ENCODE results near the gene PREX1.

PREX1 gene

GRCh38 chr20:48629960-48630315 is 197.9 kb downstream of the PREX1 start:
- DNase-seq (ENCODE audit: low spot score): no peak
- ChIA-PET POLR2A (ENCODE audit: low non-redundant PET) (no interaction called here), CTCF (interaction anchor here (0.6 to 2.4 kb wide), 7 partner anchors 9 to 1039 kb away, joined by 3 to 20 read pairs (median 3); no protein-coding TSS in a partner anchor)

DNA sequence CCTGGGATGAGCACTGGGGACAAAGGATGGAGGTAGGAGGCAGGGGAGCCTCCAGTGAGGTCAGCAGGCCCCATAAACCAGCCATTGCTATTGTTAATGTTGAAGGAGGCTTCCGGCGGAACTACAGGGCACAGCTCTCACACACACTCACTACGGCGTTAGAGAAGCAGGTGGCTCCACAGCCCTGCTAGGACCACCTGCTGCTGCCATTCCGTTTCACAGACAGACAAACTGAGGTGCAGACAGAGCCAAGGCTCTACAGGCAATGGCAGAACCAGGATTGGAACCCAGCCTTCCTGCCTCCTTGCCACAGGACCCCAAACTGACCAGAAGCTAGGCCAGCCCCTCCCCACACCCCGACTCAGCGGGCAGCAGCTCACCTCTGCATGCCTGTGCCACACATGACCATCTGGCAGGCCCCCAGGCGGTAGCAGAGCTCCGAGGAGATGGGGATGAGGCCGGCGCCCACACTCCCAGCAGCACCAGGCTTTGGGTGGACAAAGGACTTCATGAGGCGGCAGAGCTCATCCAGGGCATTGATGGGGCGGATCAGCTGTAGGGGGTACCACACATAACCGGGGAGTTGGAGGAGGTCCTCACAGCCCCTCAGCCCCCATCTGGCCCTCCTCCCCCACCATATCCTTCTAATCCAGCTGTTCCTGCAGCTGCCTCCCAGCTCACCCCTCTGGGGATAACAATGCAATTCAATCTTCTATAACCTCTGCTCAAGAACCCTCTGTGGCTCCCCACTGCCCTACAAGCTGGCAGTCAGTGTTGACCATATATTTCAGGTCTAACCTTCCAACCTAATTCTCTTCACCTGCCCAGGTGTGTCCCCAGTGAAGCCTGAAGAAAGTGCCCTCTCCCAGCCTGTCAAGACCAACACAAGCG is 198.5 kb downstream of the PREX1 start:
- CTCF ChIA-PET: interaction anchor here (0.6 to 2.4 kb wide), 5 partner anchors 9 to 684 kb away, joined by 3 to 20 read pairs (median 4); no protein-coding TSS in a partner anchor
- DNase-seq (ENCODE audit: low spot score): no peak
- TF ChIP-seq, protein P1, sequence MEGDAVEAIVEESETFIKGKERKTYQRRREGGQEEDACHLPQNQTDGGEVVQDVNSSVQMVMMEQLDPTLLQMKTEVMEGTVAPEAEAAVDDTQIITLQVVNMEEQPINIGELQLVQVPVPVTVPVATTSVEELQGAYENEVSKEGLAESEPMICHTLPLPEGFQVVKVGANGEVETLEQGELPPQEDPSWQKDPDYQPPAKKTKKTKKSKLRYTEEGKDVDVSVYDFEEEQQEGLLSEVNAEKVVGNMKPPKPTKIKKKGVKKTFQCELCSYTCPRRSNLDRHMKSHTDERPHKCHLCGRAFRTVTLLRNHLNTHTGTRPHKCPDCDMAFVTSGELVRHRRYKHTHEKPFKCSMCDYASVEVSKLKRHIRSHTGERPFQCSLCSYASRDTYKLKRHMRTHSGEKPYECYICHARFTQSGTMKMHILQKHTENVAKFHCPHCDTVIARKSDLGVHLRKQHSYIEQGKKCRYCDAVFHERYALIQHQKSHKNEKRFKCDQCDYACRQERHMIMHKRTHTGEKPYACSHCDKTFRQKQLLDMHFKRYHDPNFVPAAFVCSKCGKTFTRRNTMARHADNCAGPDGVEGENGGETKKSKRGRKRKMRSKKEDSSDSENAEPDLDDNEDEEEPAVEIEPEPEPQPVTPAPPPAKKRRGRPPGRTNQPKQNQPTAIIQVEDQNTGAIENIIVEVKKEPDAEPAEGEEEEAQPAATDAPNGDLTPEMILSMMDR (conservative IDR thresholded peaks at IDR 0.05; ENCODE audit: low read depth): no peak
- POLR2A ChIA-PET (ENCODE audit: low non-redundant PET): no interaction called here
- H3K27ac ChIP-seq: no peak overlapping the region

More at GRCh38 chr20:48629960-48630315, 197.9 kb downstream of the PREX1 start:
- TF ChIP-seq, protein P1 (conservative IDR thresholded peaks at IDR 0.05; ENCODE audit: low read depth): no peak
- no peak overlapping the region for H3K27ac ChIP-seq

- DNase-seq (ENCODE audit: low spot score): no peak
These were observed 200.1 kb downstream of the PREX1 start for GRCh38 chr20:48627737-48628128.

GRCh38 chr20:48626938-48627736 is 200.7 kb downstream of the PREX1 start:
- DNase-seq (ENCODE audit: low spot score): no peak
- POLR2A ChIA-PET (ENCODE audit: low non-redundant PET): no interaction called here
- H3K27ac ChIP-seq: no peak overlapping the region
- TF ChIP-seq, protein P1 (conservative IDR thresholded peaks at IDR 0.05; ENCODE audit: low read depth): no peak
- CTCF ChIA-PET: interaction anchor here (0.6 to 1.5 kb wide), 5 partner anchors 9 to 632 kb away, joined by 3 to 6 read pairs (median 4); no protein-coding TSS in a partner anchor

More at GRCh38 chr20:48627737-48628128, 200.1 kb downstream of the PREX1 start:
- POLR2A ChIA-PET (ENCODE audit: low non-redundant PET): no interaction called here
- H3K27ac ChIP-seq: no peak overlapping the region
- CTCF ChIA-PET: interaction anchor here (0.7 to 1.5 kb wide), 2 partner anchors 8 to 267 kb away, joined by 4 to 6 read pairs; no protein-coding TSS in a partner anchor
- TF ChIP-seq, protein P1 (conservative IDR thresholded peaks at IDR 0.05; ENCODE audit: low read depth): no peak

DNA sequence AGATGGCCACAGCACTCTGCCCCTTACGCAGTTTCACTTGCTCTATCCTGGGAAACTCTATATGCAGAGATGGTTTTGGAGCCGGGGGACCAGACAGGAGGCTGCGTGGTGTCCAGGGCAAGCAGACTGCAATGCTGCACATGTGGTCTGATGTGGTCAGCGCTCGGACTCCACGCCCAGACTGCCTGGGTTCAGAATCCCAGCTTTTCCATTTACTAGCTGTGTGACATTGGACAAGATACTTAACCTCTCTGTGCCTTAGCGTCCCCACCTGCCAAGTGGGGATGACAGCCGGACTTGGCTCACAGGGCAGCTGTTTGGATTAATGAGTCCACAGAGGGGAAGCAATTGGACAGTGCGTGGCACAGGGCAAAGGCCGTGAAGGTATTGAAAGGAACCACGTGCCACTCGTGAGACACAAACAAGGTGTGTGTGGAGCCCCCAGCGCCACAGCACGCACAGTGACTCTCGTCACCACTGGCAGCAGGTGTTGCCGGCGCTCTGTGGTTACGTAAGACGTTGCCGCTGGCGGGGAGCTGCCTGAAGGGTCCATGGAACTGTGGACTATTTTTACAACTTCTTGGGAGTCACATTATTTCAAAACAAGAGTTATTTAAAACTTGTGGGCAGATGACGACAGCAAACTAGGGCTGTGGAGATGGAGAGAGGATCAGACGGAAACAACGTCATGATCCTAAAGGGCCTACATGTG is 201.4 kb downstream of the PREX1 start:
- DNase-seq (ENCODE audit: low spot score): no peak
- H3K27ac ChIP-seq: no peak overlapping the region
- ChIA-PET POLR2A (ENCODE audit: low non-redundant PET) (no interaction called here), CTCF (interaction anchor here (0.6 to 1.5 kb wide), 5 partner anchors 9 to 631 kb away, joined by 3 to 6 read pairs (median 3); no protein-coding TSS in a partner anchor)
- TF ChIP-seq, protein P1 (conservative IDR thresholded peaks at IDR 0.05; ENCODE audit: low read depth): no peak
